HG02840 (cell line): ENCODE measurements around the gene PCBP3.
"Not testable (repeated sequence)": the region's sequence is repeated elsewhere in the genome, so short reads cannot be mapped to it uniquely, and the experiment has no call there.

ENCODE experiments used
- ATAC-seq: cut with Tn5 transposase; IDR thresholded peaks from one replicate; pipeline ENCODE4 v1.9.1; 2021; ENCODE audit warnings: mild to moderate bottlenecking, moderate library complexity, moderate number of reproducible peaks; ENCODE audit not compliant: unreplicated experiment, low FRiP score

The PCBP3 gene

DNA sequence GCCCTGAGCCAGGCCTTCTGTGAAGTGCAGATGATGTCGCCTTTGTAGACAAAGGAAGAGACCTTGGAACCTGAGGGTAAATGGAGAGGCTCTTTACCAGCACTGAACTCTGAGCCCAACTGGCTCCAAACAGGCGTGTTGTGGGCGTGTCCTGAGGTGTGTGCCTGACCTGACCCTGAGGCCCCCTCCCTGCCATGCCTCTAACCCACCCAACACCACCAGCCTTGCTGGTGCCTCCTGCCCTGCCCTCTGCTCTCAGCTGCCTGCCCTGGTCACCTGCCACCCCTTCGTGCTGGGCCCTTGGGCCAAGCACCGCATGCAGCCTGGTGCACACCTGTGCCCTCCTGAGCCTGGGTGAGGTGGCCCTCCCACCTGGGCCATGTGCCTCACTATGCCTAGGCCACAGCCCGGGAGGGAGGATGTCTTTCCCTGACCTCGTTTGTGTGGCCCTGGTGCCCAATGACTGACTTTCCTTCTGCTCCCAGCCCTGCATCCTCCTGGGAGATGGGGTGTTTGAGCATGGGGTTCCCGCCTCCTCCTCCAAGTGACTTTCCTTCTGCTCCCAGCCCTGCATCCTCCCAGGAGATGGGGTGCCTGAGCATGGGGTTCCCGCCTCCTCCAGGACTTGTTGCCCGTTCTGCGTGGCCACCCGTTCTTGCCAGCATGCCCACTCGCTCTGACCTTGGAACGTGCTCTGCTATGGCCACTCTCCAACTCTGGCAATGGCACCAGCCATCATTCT is 157.0 kb downstream of the PCBP3 start:
- no peak for ATAC-seq

DNA sequence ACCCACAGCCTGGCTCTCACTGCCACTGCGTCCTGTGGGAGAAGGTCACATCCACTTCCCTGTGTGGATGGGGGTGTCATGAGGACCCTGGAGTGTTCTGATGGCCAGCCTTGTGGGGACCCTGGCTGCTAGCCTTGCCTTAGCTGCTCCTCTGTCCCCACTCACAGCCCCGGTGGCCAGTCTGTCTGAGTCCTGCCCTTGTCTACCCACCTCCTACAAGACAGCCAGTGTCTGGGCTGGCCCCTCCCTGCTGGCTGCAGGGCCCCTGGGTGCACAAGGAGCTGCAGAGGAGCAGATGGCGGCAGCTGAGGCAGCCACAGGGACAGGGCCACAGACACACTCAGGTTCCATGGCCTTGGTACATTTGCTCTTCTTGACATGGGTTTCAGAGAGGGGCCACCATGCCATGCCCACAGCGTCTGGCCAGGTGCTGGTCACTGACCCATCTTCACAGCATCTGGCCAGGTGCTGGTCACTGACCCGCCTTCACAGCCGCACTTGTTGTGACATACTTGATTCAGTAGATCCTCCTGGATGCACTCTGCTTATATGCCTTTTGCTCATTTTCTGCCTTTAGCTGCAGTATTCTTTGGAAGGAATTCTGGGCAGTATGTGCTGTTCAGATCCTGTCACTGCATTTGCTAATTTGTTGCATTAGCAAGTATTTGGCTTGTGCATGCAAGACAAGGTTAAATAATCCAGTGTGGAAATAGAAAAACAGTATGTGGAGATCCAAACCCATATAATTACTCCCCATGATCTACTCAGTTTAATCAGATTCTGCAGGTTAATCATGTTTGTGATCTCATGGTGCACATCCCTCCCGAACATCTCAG is 157.8 kb downstream of the PCBP3 start:
- no peak for ATAC-seq

DNA sequence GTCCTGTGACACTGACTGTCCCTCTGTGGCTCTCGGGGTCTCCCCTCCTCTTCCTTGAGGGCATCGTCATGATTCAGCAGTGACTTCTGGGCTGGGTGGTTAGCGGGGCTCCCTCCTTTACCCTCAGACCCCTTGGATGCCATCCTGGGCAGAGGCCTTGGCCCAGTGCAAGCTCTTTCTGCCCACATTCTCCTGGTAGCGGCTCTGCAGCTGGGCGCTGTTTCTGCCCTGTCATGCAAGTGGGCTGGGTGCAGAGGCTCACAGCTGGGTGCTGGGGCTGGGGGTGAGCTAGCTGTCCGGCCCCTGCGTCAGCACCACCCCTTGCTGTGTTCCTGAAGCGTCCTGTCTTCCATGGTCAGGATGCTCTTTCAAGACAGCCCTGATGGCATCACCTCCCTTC is 158.5 kb downstream of the PCBP3 start:
- no peak for ATAC-seq

DNA sequence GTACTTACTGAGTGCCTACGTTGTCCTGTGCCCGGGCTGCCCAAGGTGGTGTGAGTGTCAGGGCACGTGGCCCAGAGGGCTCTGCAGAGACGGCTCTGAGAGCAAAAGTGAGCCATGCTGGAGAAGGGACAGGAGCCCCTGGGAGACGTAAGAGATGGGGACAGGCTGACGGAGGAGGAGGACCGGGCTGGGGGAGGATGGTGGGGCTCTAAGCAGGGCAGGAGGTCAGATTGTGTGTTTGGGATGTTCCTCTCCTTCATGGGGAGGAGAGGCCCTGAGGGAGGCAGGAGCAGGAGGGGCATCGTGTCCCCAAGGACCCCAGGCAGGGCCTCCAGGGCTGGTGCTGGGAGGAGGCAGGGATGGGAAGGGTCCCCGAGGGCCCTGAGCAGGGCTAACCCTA is 158.9 kb downstream of the PCBP3 start:
- no peak for ATAC-seq

DNA sequence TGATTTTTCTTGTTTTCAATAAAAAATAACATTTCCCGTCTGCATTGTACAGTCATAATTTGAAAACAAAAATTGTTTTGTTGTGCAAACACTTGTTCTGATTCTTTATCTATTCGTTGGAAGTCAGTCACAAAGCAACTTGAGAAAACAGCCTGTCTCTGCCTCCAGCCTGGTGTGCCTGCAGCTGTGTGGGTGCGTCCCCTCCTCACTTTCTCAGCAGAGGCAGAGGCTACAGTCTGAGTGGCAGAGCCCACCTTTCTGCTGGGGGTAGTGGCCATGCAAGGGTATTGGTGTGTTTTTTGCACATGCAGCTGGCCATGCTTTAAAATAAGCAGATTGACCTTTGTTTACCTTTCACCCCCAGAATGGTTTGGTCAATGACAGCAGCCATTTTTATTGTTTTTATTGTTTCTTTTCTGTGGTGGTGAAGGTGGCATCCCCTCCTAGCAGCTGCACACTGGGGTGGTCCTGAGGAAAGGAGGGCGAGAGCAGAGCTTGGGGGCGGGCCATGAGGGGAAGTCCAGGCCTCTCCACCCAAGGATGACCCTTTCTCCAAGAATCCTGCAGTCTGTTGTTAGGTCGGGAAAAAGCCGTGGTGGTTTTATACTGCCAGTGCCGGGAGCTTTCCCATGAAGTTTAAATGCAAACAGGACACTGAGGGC is 159.6 kb downstream of the PCBP3 start:
- no peak for ATAC-seq

DNA sequence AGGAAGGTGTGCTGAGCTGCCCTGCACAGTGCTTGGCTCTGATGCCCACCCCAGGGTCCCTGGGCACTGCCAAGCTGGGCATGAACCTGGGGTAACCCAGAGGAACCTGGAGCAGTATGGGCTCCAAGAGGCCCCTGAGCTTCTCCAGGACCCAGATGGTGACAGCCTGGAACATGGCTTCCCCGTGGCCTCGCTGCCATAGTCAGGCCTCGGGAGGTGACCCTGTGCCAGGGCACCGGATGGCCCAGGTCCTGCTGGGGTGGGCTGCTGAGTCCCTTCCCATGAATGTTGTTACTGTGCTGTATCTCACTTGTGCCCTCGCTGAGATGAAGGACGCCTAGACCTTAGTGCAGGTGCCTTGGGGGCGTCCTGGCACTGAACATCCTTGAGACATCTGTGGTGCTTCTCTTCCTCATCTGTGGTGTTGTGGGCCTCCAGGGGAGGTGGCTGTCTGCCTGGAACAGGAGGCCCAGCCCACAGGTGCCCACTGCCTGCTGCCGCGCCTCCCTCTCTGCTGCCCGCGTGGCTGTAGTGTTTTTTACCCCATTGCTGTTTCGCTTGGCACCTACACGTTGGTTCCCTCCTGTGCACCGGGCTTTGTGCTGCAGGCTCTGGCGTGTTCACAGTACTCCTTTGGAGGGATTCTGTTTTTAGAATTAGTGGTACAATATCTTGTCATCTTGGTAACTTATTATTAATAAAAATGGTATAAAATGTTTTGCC is 160.3 kb downstream of the PCBP3 start:
- ATAC-seq: no peak

DNA sequence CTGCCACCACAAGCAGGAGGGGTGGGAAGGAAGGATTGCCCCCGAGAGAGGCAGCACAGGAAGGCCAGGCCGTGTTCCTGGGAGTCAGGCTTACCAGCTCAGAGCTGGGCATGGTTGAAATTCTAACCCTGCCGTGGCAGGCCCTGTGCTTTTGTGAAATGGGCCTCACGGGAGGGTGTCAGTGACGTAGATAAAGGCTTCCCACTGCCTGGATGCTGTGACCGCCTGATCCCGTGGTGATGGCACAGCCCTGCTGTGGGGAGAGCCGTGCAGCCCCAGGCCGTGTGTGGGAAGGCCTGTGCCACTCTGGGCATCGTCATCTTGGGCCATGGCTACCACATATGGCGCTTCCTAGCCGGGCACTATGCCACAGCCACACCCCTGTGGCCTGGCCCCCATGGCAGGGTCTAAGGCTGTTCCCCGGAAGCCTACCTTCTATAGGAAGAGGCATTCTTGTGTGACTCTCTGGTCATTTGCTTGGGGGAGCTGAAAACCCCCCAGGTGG is 161.3 kb downstream of the PCBP3 start:
- no peak for ATAC-seq

DNA sequence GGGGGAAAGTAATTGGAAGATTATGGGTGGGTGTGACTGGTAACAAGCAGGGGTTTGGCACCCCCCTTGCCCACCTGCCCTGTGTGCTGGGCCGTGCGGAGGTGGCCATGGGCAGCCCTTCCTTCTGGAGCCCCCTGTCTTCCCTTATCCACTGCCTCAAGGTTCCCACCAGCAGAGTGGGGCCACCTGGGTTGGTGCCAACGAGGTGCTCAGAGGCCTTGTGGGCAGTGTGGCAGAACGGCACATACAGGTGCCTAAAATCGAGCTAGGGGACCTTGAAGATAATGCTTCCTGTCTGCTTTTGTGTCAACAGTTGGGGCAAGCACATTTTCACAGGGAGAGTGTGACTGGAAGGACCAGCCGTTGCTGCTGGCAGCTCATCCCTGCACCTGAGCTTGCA is 161.8 kb downstream of the PCBP3 start:
- no peak for ATAC-seq

DNA sequence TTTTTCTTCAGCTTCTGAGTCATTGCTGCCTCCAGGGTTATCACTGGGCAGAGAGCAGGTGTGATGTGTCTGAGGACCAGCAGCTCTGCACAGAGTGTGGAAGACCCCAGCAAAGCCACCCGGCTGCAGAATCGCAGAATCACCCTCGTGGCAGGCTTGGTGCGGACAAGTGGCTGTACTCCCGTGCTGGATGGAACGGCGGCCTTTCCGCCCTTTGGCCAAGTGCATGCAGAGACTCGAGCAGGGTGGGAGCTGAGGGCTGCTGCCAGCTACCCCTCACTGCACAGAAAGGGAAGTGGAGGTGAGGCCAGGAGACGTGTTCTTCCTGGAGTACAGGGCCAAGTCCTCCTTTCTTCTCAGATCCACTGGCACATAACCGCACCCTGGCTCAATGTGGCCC is 162.5 kb downstream of the PCBP3 start:
- ATAC-seq: no peak

DNA sequence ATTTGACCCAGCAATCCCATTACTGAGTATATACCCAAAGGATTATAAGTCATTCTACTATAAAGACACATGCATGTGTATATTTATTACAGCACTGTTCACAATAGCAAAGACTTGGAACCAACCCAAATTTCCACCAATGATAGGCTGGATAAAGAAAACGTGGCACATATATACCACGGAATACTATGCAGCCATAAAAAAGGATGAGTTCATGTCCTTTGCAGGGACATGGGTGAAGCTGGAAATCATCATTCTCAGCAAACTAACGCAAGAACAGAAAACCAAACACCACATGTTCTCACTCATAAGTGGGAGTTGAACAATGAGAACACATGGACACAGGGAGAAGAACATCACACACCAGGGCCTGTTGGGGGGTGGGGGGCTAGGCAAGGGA is 165.1 kb downstream of the PCBP3 start:
- not testable (repeated sequence) for ATAC-seq

DNA sequence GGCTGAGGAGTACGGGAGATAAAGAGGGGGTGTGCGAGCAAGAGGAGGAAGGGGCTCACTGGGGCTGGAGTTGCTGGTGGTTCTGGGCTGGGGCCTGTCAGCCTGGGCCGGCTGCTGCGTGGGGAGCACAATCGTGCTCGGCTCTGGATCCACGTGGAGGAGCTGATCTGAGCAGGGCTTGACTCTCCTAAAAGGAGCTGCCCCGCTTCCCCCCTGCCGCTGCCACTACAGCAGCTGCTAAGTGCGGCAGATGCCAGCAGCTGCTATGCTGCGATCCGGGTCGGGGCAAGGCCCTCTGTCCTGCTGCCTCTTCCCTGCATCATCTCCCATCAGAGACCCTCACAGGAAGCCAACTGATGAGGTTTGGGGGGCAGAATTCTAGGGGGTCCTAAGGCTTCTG is 165.9 kb downstream of the PCBP3 start:
- no peak for ATAC-seq

DNA sequence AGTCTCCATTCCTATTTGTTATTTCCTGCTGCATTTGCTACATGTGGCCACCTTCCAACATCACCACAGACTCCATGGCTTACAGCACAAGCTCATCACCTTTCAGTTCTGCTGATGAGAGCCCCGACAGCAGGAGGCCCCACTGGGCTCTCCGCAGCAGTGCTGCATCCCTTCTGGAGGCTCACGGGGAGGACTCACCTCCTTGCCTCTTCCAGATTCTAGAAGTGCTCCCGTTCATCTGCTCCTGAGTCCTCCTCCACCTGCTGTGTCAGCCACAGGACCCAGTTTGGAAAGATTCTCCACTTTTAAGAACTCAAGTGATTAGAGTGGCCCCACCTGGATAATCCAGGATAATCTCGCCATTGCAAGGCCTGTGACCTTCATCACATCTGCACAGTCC is 167.6 kb downstream of the PCBP3 start:
- no peak for ATAC-seq

DNA sequence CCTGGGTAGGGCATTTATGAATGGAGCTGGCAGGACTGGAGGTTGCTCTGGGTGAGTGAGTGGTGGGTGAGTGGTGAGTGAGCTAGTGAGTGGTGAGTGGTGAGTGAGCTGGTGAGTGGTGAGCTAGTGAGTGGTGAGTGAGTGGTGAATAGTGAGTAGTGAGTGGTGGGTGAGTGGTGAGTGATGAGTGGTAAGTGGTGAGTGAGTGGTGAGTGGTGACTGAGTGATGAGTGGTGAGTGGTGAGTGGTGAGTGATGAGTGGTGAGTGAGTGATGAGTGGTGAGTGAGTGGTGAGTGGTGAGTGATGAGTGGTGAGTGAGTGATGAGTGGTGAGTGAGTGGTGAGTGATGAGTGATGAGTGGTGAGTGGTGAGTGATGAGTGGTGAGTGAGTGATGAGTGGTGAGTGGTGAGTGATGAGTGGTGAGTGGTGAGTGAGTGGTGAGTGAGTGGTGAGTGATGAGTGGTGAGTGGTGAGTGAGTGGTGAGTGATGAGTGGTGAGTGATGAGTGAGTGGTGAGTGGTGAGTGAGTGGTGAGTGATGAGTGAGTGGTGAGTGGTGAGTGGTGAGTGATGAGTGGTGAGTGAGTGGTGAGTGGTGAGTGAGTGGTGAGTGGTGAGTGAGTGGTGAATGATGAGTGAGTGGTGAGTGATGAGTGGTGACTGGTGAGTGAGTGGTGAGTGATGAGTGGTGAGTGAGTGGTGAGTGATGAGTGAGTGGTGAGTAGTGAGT is 170.8 kb downstream of the PCBP3 start:
- ATAC-seq: not testable (repeated sequence)

DNA sequence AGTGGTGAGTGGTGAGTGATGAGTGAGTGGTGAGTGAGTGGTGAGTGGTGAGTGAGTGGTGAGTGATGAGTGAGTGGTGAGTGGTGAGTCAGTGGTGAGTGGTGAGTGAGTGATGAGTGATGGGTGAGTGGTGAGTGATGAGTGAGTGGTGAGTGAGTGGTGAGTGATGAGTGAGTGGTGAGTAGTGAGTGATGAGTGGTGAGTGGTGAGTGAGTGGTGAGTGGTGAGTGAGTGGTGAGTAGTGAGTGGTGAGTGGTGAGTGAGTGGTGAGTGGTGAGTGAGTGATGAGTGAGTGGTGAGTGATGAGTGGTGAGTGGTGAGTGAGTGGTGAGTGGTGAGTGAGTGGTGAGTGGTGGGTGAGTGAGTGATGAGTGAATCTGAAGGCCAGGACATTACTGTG is 172.3 kb downstream of the PCBP3 start:
- ATAC-seq: not testable (repeated sequence)

DNA sequence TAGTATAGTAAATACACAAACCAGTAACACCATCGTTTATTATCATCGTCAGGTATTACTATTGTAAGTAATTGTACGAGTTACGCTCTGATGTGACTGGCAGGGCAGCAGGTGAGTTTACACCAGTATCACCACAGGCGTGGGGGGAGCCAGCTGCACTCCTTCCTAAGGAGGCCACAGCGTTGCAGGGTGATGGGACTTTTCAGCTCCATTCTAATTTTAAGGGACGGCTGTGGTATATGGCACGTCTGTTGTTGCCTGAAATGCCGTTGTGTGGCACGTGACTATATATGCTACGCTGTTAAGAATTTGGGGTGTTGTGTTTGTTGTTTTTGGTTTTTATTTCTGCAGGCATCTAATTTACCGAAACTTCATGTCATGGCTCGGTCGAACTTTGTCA is 173.3 kb downstream of the PCBP3 start:
- ATAC-seq: no peak

DNA sequence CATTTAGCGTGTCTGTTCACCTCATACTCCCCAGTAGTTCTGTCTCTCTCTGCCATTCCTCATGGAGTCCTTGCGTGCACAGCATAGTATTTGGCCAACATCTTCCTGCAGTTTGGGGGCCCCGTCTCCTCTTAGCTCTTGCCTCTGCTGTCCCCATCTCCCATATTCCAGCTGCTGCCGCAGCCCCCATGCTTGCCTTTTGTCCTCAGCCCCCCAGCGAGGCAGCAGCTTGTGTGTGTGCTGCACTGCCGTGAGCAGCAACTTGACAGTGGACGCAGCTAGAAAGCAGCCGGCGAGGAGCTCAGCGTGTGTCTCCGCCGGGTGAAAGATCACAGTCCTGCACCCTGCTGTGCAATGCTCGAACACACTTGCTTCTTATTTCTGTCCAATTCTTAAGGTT is 173.8 kb downstream of the PCBP3 start:
- no peak for ATAC-seq

DNA sequence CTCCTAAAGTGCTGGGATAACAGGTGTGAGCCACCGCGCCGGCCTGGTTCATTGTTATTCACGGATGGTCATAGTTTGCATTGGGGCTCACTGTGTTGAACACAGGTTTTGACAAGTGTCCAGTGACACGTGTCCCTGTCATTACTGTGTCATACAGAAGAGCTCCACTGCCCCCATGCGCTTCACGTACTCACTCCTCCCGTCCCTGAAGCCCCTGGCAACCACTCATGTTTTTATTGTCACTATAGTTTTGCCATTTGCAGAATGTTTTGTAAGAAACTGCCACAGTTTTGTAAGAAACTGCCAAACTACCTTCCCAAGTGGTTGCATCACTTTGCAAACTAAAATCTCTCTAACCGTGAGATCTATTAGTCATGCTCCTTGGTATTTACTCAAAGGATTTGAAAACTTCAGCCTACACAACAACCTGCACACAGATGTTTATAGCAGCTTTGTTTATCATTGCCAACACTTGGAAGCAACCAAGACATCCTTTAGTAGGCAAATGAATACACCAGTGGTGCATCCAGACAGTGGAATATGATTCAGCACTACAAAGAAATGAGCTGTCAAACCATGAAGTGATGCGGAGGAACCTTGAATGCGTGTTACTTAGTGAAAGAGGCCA is 174.9 kb downstream of the PCBP3 start:
- ATAC-seq: no peak

DNA sequence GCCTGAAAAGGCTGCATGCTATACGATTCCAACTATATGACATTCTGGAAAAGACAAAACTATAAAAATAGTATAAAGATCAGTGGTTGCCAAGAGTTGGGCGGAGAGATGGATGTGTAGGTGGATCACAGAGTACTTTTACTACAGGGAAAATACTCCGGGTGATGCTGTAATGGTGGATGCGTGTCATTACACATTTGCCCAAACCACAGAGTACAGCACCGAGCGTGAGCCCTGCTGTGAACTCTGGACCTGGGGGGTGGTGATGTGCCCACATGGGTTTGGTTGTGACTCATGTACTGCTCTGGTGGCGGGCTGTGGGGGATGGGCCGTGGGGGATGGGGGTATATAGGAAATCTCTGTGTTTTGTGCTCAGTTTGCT is 175.4 kb downstream of the PCBP3 start:
- ATAC-seq: no peak

DNA sequence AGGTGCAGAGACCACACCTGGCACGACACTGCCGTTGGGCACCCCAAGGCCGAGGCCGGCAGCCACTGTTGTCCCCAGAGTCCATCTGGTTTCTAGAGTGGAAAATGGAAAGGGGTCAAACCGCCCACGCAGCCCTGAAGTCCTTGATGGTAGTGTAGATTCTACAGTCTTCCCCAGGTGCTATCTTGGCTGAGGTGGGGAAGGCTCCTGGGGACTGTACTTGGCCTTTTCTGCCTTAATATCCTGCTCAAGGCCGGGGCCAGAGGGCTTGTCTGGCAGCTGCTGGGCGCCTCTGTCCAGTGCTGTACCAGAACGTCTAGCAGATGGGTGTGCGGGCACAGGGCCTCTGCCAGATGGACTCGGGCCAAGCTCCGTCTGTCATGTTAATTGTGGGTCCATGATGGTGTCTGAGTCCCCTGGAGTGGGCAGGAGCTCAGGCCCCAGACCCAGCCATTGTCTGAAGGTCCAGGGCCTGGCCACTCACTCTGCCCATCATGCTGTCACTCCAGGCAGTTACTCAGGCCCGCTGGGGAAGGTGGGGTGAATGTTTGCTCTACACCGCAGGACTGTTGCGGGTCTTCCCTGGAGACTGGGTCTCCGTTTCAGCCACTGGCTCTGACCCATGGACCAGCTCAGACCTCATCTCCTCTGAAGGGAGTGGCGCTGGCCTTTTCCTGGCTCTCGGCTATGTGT is 176.1 kb downstream of the PCBP3 start:
- no peak for ATAC-seq
